GM12878 (cell line): Measurements from ENCODE around the gene THBS1. TPM values are rescaled to one million over a fixed set of nuclear protein-coding genes. Genes with fewer than 3 reads are reported as not detected.

Experiments
- ATAC-seq: fragments of 200-7000 bp; cut with Tn5 transposase; 3 replicates; pipeline ENCODE4 v1.9.1; 2020; ENCODE audit warnings: mild to moderate bottlenecking, moderate library complexity
- BruUV-seq: library from RNA; stranded (reverse); fragments of 400-500 nt; replicated peaks from 2 replicates; lab custom pipeline; 2021; lab: Mats Ljungman, UMichigan
- CTCF ChIA-PET: fragments of 300-600 bp; sonication (Branson Sonifier 250); formaldehyde crosslinking; extraction: SDS; loops from one replicate; lab custom pipeline; 2021; ENCODE audit warnings: inconsistent platforms; lab: Yijun Ruan, JAX
- POLR2A ChIA-PET: fragments of 350-600 bp; formaldehyde crosslinking; extraction: SDS; loops from one replicate; lab custom pipeline; 2021; ENCODE audit warnings: inconsistent platforms; lab: Charles Lee
- RAD21 ChIA-PET: fragments of 300-600 bp; sonication (Branson Sonifier 250); formaldehyde crosslinking; loops from one replicate; lab custom pipeline; 2023; ENCODE audit warnings: antibody characterized with exemption; ENCODE audit not compliant: unreplicated experiment; lab: Charles Lee
- SMC1A ChIA-PET: fragments of 300-600 bp; sonication (Branson Sonifier 250); formaldehyde crosslinking; loops from one replicate; lab custom pipeline; 2023; ENCODE audit not compliant: unreplicated experiment, uncharacterized antibody; lab: Charles Lee
- DNase-seq: peaks from one replicate; pipeline ENCODE4 v3.0.0-alpha.2; 2011; ENCODE audit warnings: low read depth, low spot score
- FAIRE-seq: peaks from 3 replicates; lab custom pipeline; 2011; peaks lifted over from hg19 to GRCh38; lab: Jason Lieb, UNC
- H2AFZ ChIP-seq: 2 replicates; pipeline ENCODE4 v1.6.0; 2011; ENCODE audit warnings: low read depth, low read length, control low read depth; ENCODE audit not compliant: control insufficient read depth
- H3K27ac ChIP-seq: 2 replicates; pipeline ENCODE4 v1.5.1; 2011; ENCODE audit warnings: control low read depth; ENCODE audit not compliant: control insufficient read depth, insufficient read depth
- H3K27me3 ChIP-seq, 2 experiments: replicated peaks in 1 of 2; 2 replicates each; pipeline versions ENCODE4 v1.6.0 to v1.6.1; 2011; ENCODE audit warnings: low read length in 1 of 2; ENCODE audit not compliant: control insufficient read depth in 2 of 2, insufficient read depth in 2 of 2
- H3K36me3 ChIP-seq, 2 experiments: 2 replicates each; pipeline ENCODE4 v1.5.1; 2011; ENCODE audit warnings: low read length in 1 of 2; ENCODE audit not compliant: control insufficient read depth in 2 of 2, insufficient read depth in 2 of 2
- H3K4me1 ChIP-seq: 2 replicates; pipeline ENCODE4 v1.6.1; 2011; ENCODE audit warnings: mild to moderate bottlenecking, low read length, moderate library complexity, mixed read lengths; ENCODE audit not compliant: control insufficient read depth, insufficient read depth
- H3K4me2 ChIP-seq: 2 replicates; pipeline ENCODE4 v1.6.0; 2011; ENCODE audit warnings: control low read depth; ENCODE audit not compliant: control insufficient read depth, insufficient read depth
- H3K4me3 ChIP-seq: fragments of 200-600 bp; sonication (generic); 2 replicates; pipeline ENCODE4 v1.5.1; 2016
- H3K79me2 ChIP-seq: 2 replicates; pipeline ENCODE4 v1.6.0; 2011; ENCODE audit warnings: low read length; ENCODE audit not compliant: control insufficient read depth, insufficient read depth
- H3K9ac ChIP-seq: 2 replicates; pipeline ENCODE4 v1.8.0; 2011; ENCODE audit warnings: low read length, control low read depth, mixed read lengths; ENCODE audit not compliant: control insufficient read depth, insufficient read depth
- H3K9me3 ChIP-seq: replicated peaks from 3 replicates; pipeline ENCODE4 v1.5.1; 2011; ENCODE audit warnings: mild to moderate bottlenecking, low read length; ENCODE audit not compliant: control insufficient read depth, insufficient read depth
- H4K20me1 ChIP-seq: 2 replicates; pipeline ENCODE4 v1.6.0; 2011; ENCODE audit not compliant: control insufficient read depth, insufficient read depth
- HDAC6 ChIP-seq: fragments of 200-600 bp; sonication (generic); IDR thresholded peaks from one replicate; pipeline ENCODE4 v1.8.0; 2017; ENCODE audit warnings: antibody characterized with exemption; ENCODE audit not compliant: unreplicated experiment
- IRF3 ChIP-seq: fragments of 450-650 bp; IDR thresholded peaks from 2 replicates; pipeline ENCODE4 v1.6.1; 2014; ENCODE audit warnings: mild to moderate bottlenecking
- KLF5 ChIP-seq: fragments of 450-650 bp; IDR thresholded peaks from 2 replicates; pipeline ENCODE4 v1.6.1; 2014; ENCODE audit warnings: mild to moderate bottlenecking; ENCODE audit not compliant: partially characterized antibody
- NRF1 ChIP-seq: conservative IDR thresholded peaks from 2 replicates; pipeline ENCODE4 v1.6.1; 2011; ENCODE audit warnings: mild to moderate bottlenecking, low read depth, low read length, improper control_type of control experiment
- POU2F2 ChIP-seq: IDR thresholded peaks from 3 replicates; pipeline ENCODE4 v1.6.1; 2011; ENCODE audit warnings: low read depth, mild to moderate bottlenecking, low read length, borderline replicate concordance
- USF1 ChIP-seq: IDR thresholded peaks from 2 replicates; pipeline ENCODE4 v1.6.1; 2011; ENCODE audit warnings: borderline replicate concordance, low read depth, mild to moderate bottlenecking, moderate library complexity, mixed read lengths, low read length; ENCODE audit not compliant: insufficient read depth; ENCODE audit errors: extremely low read length
- ZBTB11 ChIP-seq: fragments of 450-650 bp; formaldehyde crosslinking; IDR thresholded peaks from 2 replicates; pipeline ENCODE4 v1.5.0; 2022; ENCODE audit warnings: mild to moderate bottlenecking, missing genetic modification characterization
- WGBS: methylation state at CpG from one replicate; pipeline ENCODE4 v1.1.6; 2016; ENCODE audit warnings: low lambda C conversion rate; ENCODE audit not compliant: insufficient replicate concordance, insufficient coverage; ENCODE audit errors: missing lambda C conversion rate; 5-methylcytosine and 5-hydroxymethylcytosine counted together
- in situ Hi-C: fragments of 300-500 bp; cut with MboI; formaldehyde crosslinking; loops from 9 replicates; pipeline ENCODE4 v1.14.3; 2018; ENCODE audit warnings: mixed read lengths
- intact Hi-C: fragments of 100-400 bp; cut with micrococcal nuclease; formaldehyde crosslinking; loops from one replicate; pipeline ENCODE4 v1.14.2; 2022; ENCODE audit not compliant: unreplicated experiment
- polyA plus RNA-seq, 11 experiments: library from polyadenylated mRNA; depleted of rRNA in 4 of 11; unstranded in 6 of 11; stranded (reverse) in 5 of 11; fragments of >200 nt; fragmentation: Nextera tagmentation in 4 of 11; fragmentation: Illumina TruSeq in 1 of 11; extraction: Ambion mirVana in 4 of 11; extraction: Trizol in 1 of 11; gene quantifications; 1 replicate in 1 of 11; 2 replicates in 10 of 11; pipeline versions ENCODE4 v1.2.1 to v1.2.3, GENCODE V29; 2011 to 2016; ENCODE audit warnings: inconsistent platforms in 2 of 11, missing spikeins in 2 of 11, low read depth in 1 of 11
- total RNA-seq, 4 experiments: library from RNA; depleted of rRNA in 3 of 4; stranded (reverse); fragments of >200 nt in 3 of 4; fragmentation: Illumina TruSeq in 1 of 4; extraction: Trizol in 1 of 4; gene quantifications; 2 replicates each; pipeline versions ENCODE4 v1.2.1 to v1.2.3, GENCODE V29; 2013 to 2021

THBS1 gene
- total and polyA plus RNA-seq, 10 of the 15 experiments (the other 5 are each of a cell fraction or from before 2014, with no cell fraction given), result under 0.01 to 1.5 (median 0.23) TPM; not detected in 3

GRCh38 chr15:39584266-39584659 lies 3.4 kb downstream of the THBS1 start:
- CTCF ChIA-PET, result interaction anchor here (0.9 to 8.5 kb wide), 7 partner anchors 14 to 270 kb away, joined by 3 to 68 read pairs (median 3); no protein-coding TSS in a partner anchor
- H4K20me1 ChIP-seq, result no peaks in the 10 kb centered on the region
- no peak overlapping the region for H3K9ac ChIP-seq
- H3K79me2 ChIP-seq, result no peaks in the 10 kb centered on the region
- DNase-seq, result no peak
- BruUV-seq, result no TSS peak
- POLR2A ChIA-PET, result no interaction called here
- no peak overlapping the region for H3K4me3 ChIP-seq
- peaks cover 4 to 5% of the 10 kb centered on the region in 2 experiments for H3K27me3 ChIP-seq
- WGBS, result 28% methylated on average over 7 of the region's 7 CpGs
- H3K36me3 ChIP-seq, result no peaks in the 10 kb centered on the region
- H3K4me1 ChIP-seq, result no peaks in the 10 kb centered on the region
- in situ Hi-C loops, result loop anchor here (5.0 to 25.0 kb wide), 3 partner anchors 457 to 877 kb away; no protein-coding TSS in a partner anchor
- no peak for FAIRE-seq
- SMC1A ChIA-PET, result interaction anchor here (3.5 kb wide), 1 partner anchor 173 kb away, joined by 34 read pairs; no protein-coding TSS in a partner anchor
- no peaks in the 10 kb centered on the region; the same call in 2 of the 3 replicates for H3K9me3 ChIP-seq
- ATAC-seq, result no peak
- RAD21 ChIA-PET, result interaction anchor here (1.3 to 1.4 kb wide), 2 partner anchors 101 to 173 kb away, joined by 4 to 8 read pairs; no protein-coding TSS in a partner anchor
- H2AFZ ChIP-seq, result no peak overlapping the region
- no peak overlapping the region for H3K4me2 ChIP-seq
- no peak for TF ChIP-seq HDAC6
- no peak for TF ChIP-seq NRF1
- TF ChIP-seq USF1, result no peak
- no peak for TF ChIP-seq KLF5
- TF ChIP-seq ZBTB11 (CRISPR knock-in tag), result no peak
- no peak for TF ChIP-seq POU2F2
- no peak for TF ChIP-seq IRF3
- TF ChIP-seq, all 136 proteins: peak for 0
- intact Hi-C loops, result loop anchor here (5.0 kb wide), 2 partner anchors 103 to 872 kb away; no protein-coding TSS in a partner anchor
- H3K27ac ChIP-seq, result no peak overlapping the region
